HepG2 (cell line): ENCODE results near the gene FBLN5.

ENCODE experiments used
- BRF2 ChIP-seq: sonication (generic); formaldehyde crosslinking; IDR thresholded peaks from 2 replicates; pipeline ENCODE4 v1.8.1; 2022; ENCODE audit warnings: mild to moderate bottlenecking, missing genetic modification reagents
- EP300 ChIP-seq, 3 experiments: sonication (generic) in 1 of 3; formaldehyde crosslinking in 1 of 3; IDR thresholded peaks; 2 replicates each; pipeline versions ENCODE4 v1.5.1 to v1.6.1; 2011 to 2020; ENCODE audit warnings: low read depth in 2 of 3, low read length in 2 of 3, borderline replicate concordance in 1 of 3, improper control_type of control experiment in 1 of 3, mild to moderate bottlenecking in 1 of 3, missing genetic modification reagents in 1 of 3, moderate library complexity in 1 of 3
- ETS1 ChIP-seq: sonication (generic); formaldehyde crosslinking; IDR thresholded peaks from 2 replicates; pipeline ENCODE4 v1.4.0; 2020; ENCODE audit warnings: missing genetic modification reagents
- HNRNPUL1 ChIP-seq: fragments of 200-400 bp; formaldehyde crosslinking; IDR thresholded peaks from 2 replicates; pipeline ENCODE4 v1.6.1; 2017; ENCODE audit warnings: low read depth, mild to moderate bottlenecking, low read length, moderate library complexity
- MNT ChIP-seq: fragments of 450-650 bp; IDR thresholded peaks from 2 replicates; pipeline ENCODE4 v1.6.1; 2016
- NR3C1 ChIP-seq: sonication (generic); formaldehyde crosslinking; IDR thresholded peaks from 2 replicates; pipeline ENCODE4 v1.4.0; 2020; ENCODE audit warnings: missing genetic modification reagents
- POLR2A ChIP-seq, 2 experiments: IDR thresholded peaks; 2 replicates each; pipeline ENCODE4 v1.6.1; 2011; ENCODE audit warnings: low read depth in 2 of 2, low read length in 2 of 2, mild to moderate bottlenecking in 1 of 2, moderate library complexity in 1 of 2; ENCODE audit not compliant: insufficient read depth in 1 of 2
- RNF2 ChIP-seq: fragments of 450-650 bp; conservative IDR thresholded peaks from 2 replicates; pipeline ENCODE4 v1.6.1; 2016; ENCODE audit warnings: low read depth
- SRF ChIP-seq: IDR thresholded peaks from 2 replicates; pipeline ENCODE4 v1.6.1; 2011; ENCODE audit warnings: mild to moderate bottlenecking, low read depth, low read length, moderate library complexity
- ZBTB34 ChIP-seq: sonication (generic); formaldehyde crosslinking; IDR thresholded peaks from 2 replicates; pipeline ENCODE4 v1.8.0; 2022; ENCODE audit warnings: mild to moderate bottlenecking, missing genetic modification reagents

- TF ChIP-seq RNF2: no peak
- TF ChIP-seq BRF2: no peak
- TF ChIP-seq POLR2A (IDR thresholded peaks at IDR 0.05; ENCODE audit: insufficient read depth in 1 of 2, low read depth in 2 of 2, low read length in 2 of 2): no peak
- TF ChIP-seq SRF: no peak
- TF ChIP-seq ETS1 (CRISPR knock-in tag): no peak
- TF ChIP-seq EP300 (IDR thresholded peaks at IDR 0.05; ENCODE audit: low read depth in 2 of 2, low read length in 2 of 2): no peak
- TF ChIP-seq EP300 (CRISPR knock-in tag; IDR thresholded peaks at IDR 0.05; ENCODE audit: borderline replicate concordance): no peak
- no peak for TF ChIP-seq HNRNPUL1
- TF ChIP-seq NR3C1 (CRISPR knock-in tag): no peak
- no peak for TF ChIP-seq ZBTB34 (CRISPR knock-in tag)
- no peak for TF ChIP-seq MNT
Measured at GRCh38 chr14:91885839-91886238, 61.7 kb downstream of the FBLN5 start.
